ENCODE measurements around the gene NCAPG2. TPM values are rescaled to one million over a fixed set of nuclear protein-coding genes. Genes with fewer than 3 reads are reported as not detected.

The NCAPG2 gene
- polyA plus RNA-seq, 2 of the 4 experiments (the other 2 are of a cell fraction), result 53.8 to 63.0 TPM

GRCh38 chr7:158732494-158733219 lies 28.1 kb upstream of the NCAPG2 start:
- WGBS (ENCODE audit: missing lambda C conversion rate), result 89% methylated on average over 10 of the region's 10 CpGs
- Histone ChIP-seq H3K4me3 (no peak overlapping the region), H3K27ac (no peak overlapping the region; a peak in 1 of 6 replicates), H3K4me1 (no peaks in the 10 kb centered on the region), H3K4me2 (no peak overlapping the region), H3K9me3 (no peaks in the 10 kb centered on the region)
- no peak for TF ChIP-seq HEYL (CRISPR knock-in tag; IDR thresholded peaks at IDR 0.05)
- DNase-seq (ENCODE audit: low read depth in 1 of 2, low spot score in 1 of 2) (no peak), FAIRE-seq (no peak), ATAC-seq (0 out of 6 replicates have a peak, but pooled peaks of 1 of the 2 experiments have one; percentile 32)
- POLR2A ChIA-PET, result interaction anchor here (1.1 kb wide), 1 partner anchor 28 kb away, joined by 3 read pairs; the partner anchor contains the start of gene NCAPG2
- CTCF ChIA-PET, result interaction anchor here (1.0 to 1.7 kb wide), 2 partner anchors 17 to 43 kb away, joined by 3 read pairs; no protein-coding TSS in a partner anchor

- Histone ChIP-seq H3K9me3 (no peaks in the 10 kb centered on the region), H3K4me2 (no peak overlapping the region), H3K4me3 (no peak overlapping the region), H3K4me1 (no peaks in the 10 kb centered on the region), H3K27ac (no peak overlapping the region; a peak in 1 of 6 replicates)
- TF ChIP-seq EHF (CRISPR knock-in tag; IDR thresholded peaks at IDR 0.05) (no peak), RARB (CRISPR knock-in tag; IDR thresholded peaks at IDR 0.05) (no peak)
- ATAC-seq (no peak), DNase-seq (ENCODE audit: low read depth in 1 of 2, low spot score in 1 of 2) (no peak), FAIRE-seq (no peak)
- 82% methylated on average over 6 of the region's 6 CpGs for WGBS (ENCODE audit: missing lambda C conversion rate)
- ChIA-PET POLR2A (no interaction called here), CTCF (interaction anchor here (1.2 to 1.7 kb wide), 2 partner anchors 16 to 30 kb away, joined by 3 read pairs; no protein-coding TSS in a partner anchor)
These were observed 27.2 kb upstream of the NCAPG2 start for GRCh38 chr7:158731761-158732160.

GRCh38 chr7:158730383-158731346 lies 26.1 kb upstream of the NCAPG2 start:
- H3K4me1 ChIP-seq, result no peaks in the 10 kb centered on the region
- ATAC-seq (no peak), DNase-seq (ENCODE audit: low read depth in 1 of 2, low spot score in 1 of 2) (no peak), FAIRE-seq (no peak)
- H3K9me3 ChIP-seq, result no peaks in the 10 kb centered on the region
- TF ChIP-seq CBX2 (IDR thresholded peaks at IDR 0.05; ENCODE audit: borderline replicate concordance, low read depth) (no peak), POLR2AphosphoS2 (conservative IDR thresholded peaks at IDR 0.05; ENCODE audit: low read length) (no peak), MAZ (IDR thresholded peaks at IDR 0.05; ENCODE audit: borderline replicate concordance, low read depth, low read length) (no peak), KDM1A (IDR thresholded peaks at IDR 0.05; ENCODE audit: low read depth) (no peak), MAFK (IDR thresholded peaks at IDR 0.05; ENCODE audit: partially characterized antibody) (no peak)
- ChIA-PET POLR2A (no interaction called here), CTCF (interaction anchor here (0.9 to 1.7 kb wide), 5 partner anchors 10 to 32 kb away, joined by 3 to 5 read pairs (median 3); no protein-coding TSS in a partner anchor)
- no peak overlapping the region for H3K4me2 ChIP-seq
- no peak overlapping the region for H3K4me3 ChIP-seq
- no peak overlapping the region for H3K27ac ChIP-seq
- WGBS (ENCODE audit: missing lambda C conversion rate), result 87% methylated on average over 23 of the region's 23 CpGs

- H3K9me3 ChIP-seq, result no peaks in the 10 kb centered on the region
- H3K4me2 ChIP-seq, result no peak overlapping the region
- POLR2A ChIA-PET, result no interaction called here
- no peaks in the 10 kb centered on the region for H3K4me1 ChIP-seq
- FAIRE-seq (no peak), ATAC-seq (no peak), DNase-seq (ENCODE audit: low read depth in 1 of 2, low spot score in 1 of 2) (no peak)
- CTCF ChIA-PET, result interaction anchor here (1.4 to 1.5 kb wide), 2 partner anchors 11 to 13 kb away, joined by 4 to 5 read pairs; no protein-coding TSS in a partner anchor
- H3K4me3 ChIP-seq, result no peak overlapping the region
- 91% methylated on average over 6 of the region's 7 CpGs for WGBS (ENCODE audit: missing lambda C conversion rate)
- no peak overlapping the region for H3K27ac ChIP-seq
- TF ChIP-seq RARB (CRISPR knock-in tag; IDR thresholded peaks at IDR 0.05) (no peak), ZC3H11A (IDR thresholded peaks at IDR 0.05) (no peak), HOXB5 (CRISPR knock-in tag; IDR thresholded peaks at IDR 0.05) (no peak), PBX3 (IDR thresholded peaks at IDR 0.05) (no peak), MYC (IDR thresholded peaks at IDR 0.05; ENCODE audit: borderline replicate concordance, low read length) (no peak), MAZ (IDR thresholded peaks at IDR 0.05; ENCODE audit: borderline replicate concordance, low read depth, low read length) (no peak), FOXS1 (CRISPR knock-in tag; IDR thresholded peaks at IDR 0.05) (no peak), REST (IDR thresholded peaks at IDR 0.05) (no peak), EHF (CRISPR knock-in tag; IDR thresholded peaks at IDR 0.05) (no peak), CBX2 (IDR thresholded peaks at IDR 0.05; ENCODE audit: borderline replicate concordance, low read depth) (no peak), CHD4 (IDR thresholded peaks at IDR 0.05; ENCODE audit: borderline replicate concordance) (no peak), FOSL2 (IDR thresholded peaks at IDR 0.05) (no peak), FOSL2 (CRISPR knock-in tag; IDR thresholded peaks at IDR 0.05) (no peak), ESRRA (IDR thresholded peaks at IDR 0.05; ENCODE audit: borderline replicate concordance, low read length) (no peak)
These were observed 25.2 kb upstream of the NCAPG2 start for GRCh38 chr7:158729646-158730382.
